Naive B cell (primary cell): ENCODE measurements around the gene ADGRD2. TPM values are rescaled to one million over a fixed set of nuclear protein-coding genes. Genes with fewer than 3 reads are reported as not detected.

Experiments
- ATAC-seq, 2 donors: fragments of 150-1000 bp; cut with Tn5 transposase; 2 replicates each; pipeline ENCODE4 v1.10.0; 2021; ENCODE audit warnings: low read depth in 2 of 2, mild to moderate bottlenecking in 2 of 2, moderate library complexity in 2 of 2
- DNase-seq: peaks from one replicate; pipeline ENCODE4 v3.0.0; 2022
- H3K27ac Mint-ChIP-seq, 6 donors: one replicate each; pipeline ENCODE4 v1.8.0; 2020 to 2022; ENCODE audit warnings: mild to moderate bottlenecking in 6 of 6, mixed read lengths in 6 of 6, moderate library complexity in 5 of 6, inconsistent platforms in 2 of 6
- H3K27me3 Mint-ChIP-seq, 3 donors: one replicate each; pipeline ENCODE4 v1.8.0; 2021 to 2022; ENCODE audit warnings: mixed read lengths in 3 of 3, mild to moderate bottlenecking in 1 of 3
- H3K36me3 Mint-ChIP-seq, 2 donors: one replicate each; pipeline ENCODE4 v1.8.0; 2020 to 2022; ENCODE audit warnings: mixed read lengths in 2 of 2, inconsistent platforms in 1 of 2, mild to moderate bottlenecking in 1 of 2
- H3K4me1 Mint-ChIP-seq, 3 donors: one replicate each; pipeline ENCODE4 v1.8.0; 2020 to 2022; ENCODE audit warnings: mixed read lengths in 3 of 3, inconsistent platforms in 1 of 3, mild to moderate bottlenecking in 1 of 3, moderate library complexity in 1 of 3
- H3K4me3 Mint-ChIP-seq, 8 donors: one replicate each; pipeline ENCODE4 v1.8.0; 2020 to 2022; ENCODE audit warnings: mild to moderate bottlenecking in 8 of 8, mixed read lengths in 8 of 8, moderate library complexity in 8 of 8, inconsistent platforms in 2 of 8
- H3K9me3 Mint-ChIP-seq, 7 donors: one replicate each; pipeline ENCODE4 v1.8.0; 2020 to 2022; ENCODE audit warnings: mixed read lengths in 7 of 7, mild to moderate bottlenecking in 5 of 7, inconsistent platforms in 2 of 7, moderate library complexity in 1 of 7
- polyA plus RNA-seq, 6 donors: library from polyadenylated mRNA; unstranded; fragments of 300-500 nt; fragmentation: Illumina TruSeq; gene quantifications; one replicate each; pipeline ENCODE4 v1.2.3, GENCODE V29; 2021; ENCODE audit warnings: low read depth in 6 of 6

The ADGRD2 gene, protein sequence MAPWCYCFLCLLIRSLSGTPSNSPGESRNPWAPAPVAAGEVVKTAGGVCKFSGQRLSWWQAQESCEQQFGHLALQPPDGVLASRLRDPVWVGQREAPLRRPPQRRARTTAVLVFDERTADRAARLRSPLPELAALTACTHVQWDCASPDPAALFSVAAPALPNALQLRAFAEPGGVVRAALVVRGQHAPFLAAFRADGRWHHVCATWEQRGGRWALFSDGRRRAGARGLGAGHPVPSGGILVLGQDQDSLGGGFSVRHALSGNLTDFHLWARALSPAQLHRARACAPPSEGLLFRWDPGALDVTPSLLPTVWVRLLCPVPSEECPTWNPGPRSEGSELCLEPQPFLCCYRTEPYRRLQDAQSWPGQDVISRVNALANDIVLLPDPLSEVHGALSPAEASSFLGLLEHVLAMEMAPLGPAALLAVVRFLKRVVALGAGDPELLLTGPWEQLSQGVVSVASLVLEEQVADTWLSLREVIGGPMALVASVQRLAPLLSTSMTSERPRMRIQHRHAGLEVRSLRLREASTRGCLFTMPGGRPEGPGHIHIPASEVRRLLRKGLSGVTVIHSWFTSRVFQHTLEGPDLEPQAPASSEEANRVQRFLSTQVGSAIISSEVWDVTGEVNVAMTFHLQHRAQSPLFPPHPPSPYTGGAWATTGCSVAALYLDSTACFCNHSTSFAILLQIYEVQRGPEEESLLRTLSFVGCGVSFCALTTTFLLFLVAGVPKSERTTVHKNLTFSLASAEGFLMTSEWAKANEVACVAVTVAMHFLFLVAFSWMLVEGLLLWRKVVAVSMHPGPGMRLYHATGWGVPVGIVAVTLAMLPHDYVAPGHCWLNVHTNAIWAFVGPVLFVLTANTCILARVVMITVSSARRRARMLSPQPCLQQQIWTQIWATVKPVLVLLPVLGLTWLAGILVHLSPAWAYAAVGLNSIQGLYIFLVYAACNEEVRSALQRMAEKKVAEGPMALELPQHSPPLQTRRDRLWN
- not detected for polyA plus RNA-seq

DNA sequence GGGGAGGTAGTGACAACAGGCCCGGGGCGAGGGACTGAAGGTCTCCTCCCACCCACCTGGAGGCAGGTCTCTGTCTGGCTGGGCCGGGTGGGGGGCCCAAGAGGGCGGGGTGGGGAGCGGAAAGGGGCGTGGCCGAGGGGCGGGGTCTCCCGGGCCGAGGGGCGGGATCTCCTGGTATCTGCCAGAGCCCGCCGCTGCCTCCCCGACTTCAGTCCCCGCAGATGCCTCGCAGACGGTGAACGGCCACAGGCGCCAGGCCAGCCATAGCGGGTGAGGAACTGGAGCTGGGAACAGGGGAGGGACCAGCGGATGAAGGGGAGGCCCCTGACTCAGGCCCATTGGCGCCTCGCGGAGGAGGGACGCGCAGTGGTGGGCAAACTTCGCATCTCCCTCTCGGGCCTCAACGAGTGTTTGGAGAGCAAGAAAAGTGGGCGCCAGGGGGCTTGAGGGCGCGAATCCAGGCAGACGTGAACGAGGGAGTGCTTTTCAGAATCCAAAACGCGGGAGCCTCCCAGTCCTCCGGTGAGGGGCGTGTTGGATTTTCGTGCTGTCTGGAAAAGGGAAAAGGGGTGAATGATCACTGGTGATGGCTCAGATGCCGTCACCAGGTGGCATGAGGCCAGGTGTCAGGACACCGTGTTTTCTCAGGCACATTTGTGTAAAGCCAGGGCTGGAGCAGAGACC is at the start of gene ADGRD2:
ADGRD2 (plus strand) TSS at position 211 of the 684 bp plus-strand sequence. CDS start 1,216 bp downstream, outside the sequence.
- peak within 1 kb of the TSS in 3 of 8 donors; percentile 1 to 39 (median 26) for H3K4me3 Mint-ChIP-seq
- peak within 1 kb of the TSS in 1 of 6 donors; percentile 51 for H3K27ac Mint-ChIP-seq
- DNase-seq (no peak), ATAC-seq (peak in 1 of 2 donors; percentile 20)
- peaks cover 0 to 1% (median 0%) of the 10 kb centered on the region in 7 donors for H3K9me3 Mint-ChIP-seq
- peaks cover 0 to 12% (median 2%) of the 10 kb centered on the region in 3 donors for H3K4me1 Mint-ChIP-seq
- no peaks in the 10 kb centered on the region for H3K36me3 Mint-ChIP-seq
- peaks cover 20 to 68% (median 59%) of the 10 kb centered on the region in 3 donors for H3K27me3 Mint-ChIP-seq

- H3K4me3 Mint-ChIP-seq = peak overlapping the region in 1 of 8 donors; percentile 47
- no peak for DNase-seq
- H3K27me3 Mint-ChIP-seq = no peaks in the 10 kb centered on the region
- no peak overlapping the region for H3K27ac Mint-ChIP-seq
- peaks cover 0 to 17% of the 10 kb centered on the region in 2 donors for H3K36me3 Mint-ChIP-seq
- H3K4me1 Mint-ChIP-seq = peaks cover 5 to 25% (median 14%) of the 10 kb centered on the region in 3 donors
- no peaks in the 10 kb centered on the region for H3K9me3 Mint-ChIP-seq
- no peak for ATAC-seq
These were observed 47.0 kb upstream of the ADGRD2 start for GRCh38 chr9:124403246-124403645.

GRCh38 chr9:124409410-124409809 is 40.8 kb upstream of the ADGRD2 start:
- H3K4me1 Mint-ChIP-seq = peaks cover 8 to 15% (median 12%) of the 10 kb centered on the region in 3 donors
- H3K27me3 Mint-ChIP-seq = no peaks in the 10 kb centered on the region
- DNase-seq = no peak
- no peak overlapping the region for H3K4me3 Mint-ChIP-seq
- ATAC-seq = no peak
- H3K27ac Mint-ChIP-seq = no peak overlapping the region
- H3K9me3 Mint-ChIP-seq = no peaks in the 10 kb centered on the region
- H3K36me3 Mint-ChIP-seq = peaks cover 15 to 36% of the 10 kb centered on the region in 2 donors

- Mint-ChIP-seq H3K36me3 (peaks cover 15 to 33% of the 10 kb centered on the region in 2 donors), H3K27ac (peak overlapping the region in 1 of 6 donors; percentile 71), H3K9me3 (peaks cover 0 to 2% (median under 1%) of the 10 kb centered on the region in 7 donors), H3K27me3 (no peaks in the 10 kb centered on the region), H3K4me3 (peak overlapping the region in 1 of 8 donors; percentile 70), H3K4me1 (peaks cover 18 to 25% (median 20%) of the 10 kb centered on the region in 3 donors)
- ATAC-seq (no peak), DNase-seq (no peak)
These were observed 39.8 kb upstream of the ADGRD2 start for GRCh38 chr9:124410321-124410913.

GRCh38 chr9:124411514-124412227 is 38.6 kb upstream of the ADGRD2 start:
- no peak for DNase-seq
- ATAC-seq = no peak
- Mint-ChIP-seq H3K27me3 (no peaks in the 10 kb centered on the region), H3K4me1 (peaks cover 21 to 33% (median 22%) of the 10 kb centered on the region in 3 donors), H3K9me3 (peaks cover 0 to 4% (median 4%) of the 10 kb centered on the region in 7 donors), H3K4me3 (peak overlapping the region in 1 of 8 donors; percentile 43), H3K36me3 (peaks cover 15 to 32% of the 10 kb centered on the region in 2 donors), H3K27ac (peak overlapping the region in 1 of 6 donors; percentile 41)

- Mint-ChIP-seq H3K27me3 (no peaks in the 10 kb centered on the region), H3K27ac (no peak overlapping the region), H3K4me3 (no peak overlapping the region), H3K4me1 (peaks cover 21 to 33% (median 22%) of the 10 kb centered on the region in 3 donors), H3K36me3 (peaks cover 15 to 27% of the 10 kb centered on the region in 2 donors), H3K9me3 (peaks cover 0 to 4% (median 4%) of the 10 kb centered on the region in 7 donors)
- DNase-seq (no peak), ATAC-seq (no peak)
These were observed 38.0 kb upstream of the ADGRD2 start for GRCh38 chr9:124412228-124412575.

GRCh38 chr9:124414612-124415011 is 35.6 kb upstream of the ADGRD2 start:
- no peak for ATAC-seq
- no peaks in the 10 kb centered on the region for H3K27me3 Mint-ChIP-seq
- H3K36me3 Mint-ChIP-seq = peaks cover 15 to 27% of the 10 kb centered on the region in 2 donors
- peaks cover 0 to 4% (median 4%) of the 10 kb centered on the region in 7 donors for H3K9me3 Mint-ChIP-seq
- peaks cover 24 to 41% (median 33%) of the 10 kb centered on the region in 3 donors for H3K4me1 Mint-ChIP-seq
- no peak for DNase-seq
- peak overlapping the region; percentile 92 to 99 (median 96) for H3K4me3 Mint-ChIP-seq
- H3K27ac Mint-ChIP-seq = peak overlapping the region; percentile 44 to 98 (median 89)

DNA sequence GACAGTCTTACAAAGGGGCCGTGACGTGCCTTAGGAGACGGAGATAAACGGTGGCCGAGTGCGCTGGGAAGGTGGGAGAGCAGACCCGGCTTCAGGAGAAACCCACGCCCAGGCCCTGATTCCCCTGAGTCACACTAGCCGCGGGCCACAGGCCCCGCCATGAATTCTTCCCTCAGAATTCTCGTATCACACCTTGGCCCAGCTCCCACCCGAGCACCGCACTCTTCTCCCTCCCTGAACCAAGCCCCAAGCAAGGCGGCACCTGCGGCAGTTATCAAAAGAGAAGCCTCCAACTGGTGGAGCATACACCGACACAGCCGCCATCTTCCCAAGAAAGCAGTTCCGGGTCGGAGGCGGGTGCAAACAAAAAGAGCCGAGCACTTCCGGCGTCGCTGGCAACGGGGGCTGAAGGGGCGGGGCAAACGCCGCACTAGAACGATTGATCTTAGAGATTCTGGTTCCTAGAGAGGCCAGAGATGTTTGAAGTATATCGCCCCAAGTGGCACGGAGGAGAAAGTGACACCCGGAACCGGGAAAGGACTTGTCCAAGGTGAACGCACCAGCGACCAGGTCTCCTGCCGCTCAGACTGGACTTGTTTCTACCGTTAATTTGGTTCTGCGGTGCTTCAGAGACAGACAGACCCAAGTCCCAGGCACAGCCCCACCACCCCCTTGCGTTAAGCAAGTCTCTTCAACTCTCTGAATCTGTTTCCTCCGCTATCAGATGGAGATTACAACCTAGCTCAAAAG is 35.0 kb upstream of the ADGRD2 start, which contains the start of gene PSMB7:
PSMB7 (minus strand) TSS at position 341 of the 750 bp plus-strand sequence; CDS start at position 324, 17 bp downstream.
- H3K9me3 Mint-ChIP-seq = peaks cover 0 to 4% (median 4%) of the 10 kb centered on the region in 7 donors
- H3K27me3 Mint-ChIP-seq = no peaks in the 10 kb centered on the region
- peak within 1 kb of the TSS; percentile 92 to 99 (median 96) for H3K4me3 Mint-ChIP-seq
- peak; percentile 93 to 97 for ATAC-seq
- peak within 1 kb of the TSS; percentile 83 to 98 (median 94) for H3K27ac Mint-ChIP-seq
- peaks cover 25 to 41% (median 39%) of the 10 kb centered on the region in 3 donors for H3K4me1 Mint-ChIP-seq
- peaks cover 15 to 27% of the 10 kb centered on the region in 2 donors for H3K36me3 Mint-ChIP-seq
- peak; percentile 95 for DNase-seq

GRCh38 chr9:124415852-124416484 is 34.3 kb upstream of the ADGRD2 start:
- Mint-ChIP-seq H3K4me3 (peak overlapping the region in 7 of 8 donors; percentile 92 to 98 (median 96)), H3K4me1 (peaks cover 29 to 39% (median 38%) of the 10 kb centered on the region in 3 donors), H3K9me3 (peaks cover 0 to 4% (median 4%) of the 10 kb centered on the region in 7 donors), H3K36me3 (peaks cover 15 to 23% of the 10 kb centered on the region in 2 donors), H3K27me3 (no peaks in the 10 kb centered on the region), H3K27ac (peak overlapping the region in 5 of 6 donors; percentile 89 to 98 (median 95))
- ATAC-seq (no peak), DNase-seq (no peak)

DNA sequence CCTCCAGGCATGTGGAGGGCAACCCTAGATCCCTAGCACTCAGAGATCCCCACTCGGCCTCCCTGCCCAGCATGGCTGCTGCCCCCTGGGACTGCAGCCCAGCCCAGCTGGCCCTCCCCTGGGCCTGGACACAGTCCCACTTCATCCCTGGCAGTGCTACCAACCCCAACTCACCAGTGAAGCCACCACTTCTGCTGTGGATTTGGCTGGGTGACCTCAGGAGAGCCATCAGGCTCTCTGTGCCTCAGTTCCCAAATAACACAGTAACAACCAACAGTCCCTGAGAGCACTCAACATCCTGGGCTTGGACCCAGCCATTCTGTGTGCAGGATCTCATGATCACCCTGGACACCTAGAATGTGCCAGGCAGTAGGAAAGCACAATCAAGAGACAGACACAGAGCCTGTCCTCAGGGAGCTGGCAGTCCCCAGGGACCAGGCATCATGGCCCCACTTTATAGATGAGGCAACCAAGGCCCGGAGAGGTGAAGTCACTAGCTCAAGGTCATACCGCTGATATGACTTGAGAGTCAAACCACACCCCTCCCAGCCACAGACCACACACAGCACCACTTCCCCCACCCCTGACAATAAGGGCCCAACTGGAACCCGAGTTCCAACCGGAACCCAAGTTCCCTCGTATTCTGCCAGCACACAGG is 30.3 kb upstream of the ADGRD2 start:
- DNase-seq = no peak
- H3K4me1 Mint-ChIP-seq = peaks cover 17 to 26% (median 21%) of the 10 kb centered on the region in 3 donors
- no peak for ATAC-seq
- peak overlapping the region in 1 of 6 donors; percentile 81 for H3K27ac Mint-ChIP-seq
- peaks cover 0 to 25% (median 14%) of the 10 kb centered on the region in 3 donors for H3K27me3 Mint-ChIP-seq
- H3K4me3 Mint-ChIP-seq = peak overlapping the region in 1 of 8 donors; percentile 41
- peaks cover 0 to 4% (median 4%) of the 10 kb centered on the region in 7 donors for H3K9me3 Mint-ChIP-seq
- H3K36me3 Mint-ChIP-seq = peaks cover 0 to 4% of the 10 kb centered on the region in 2 donors
